ENCODE results near the gene INVS. TPM values are rescaled to one million over a fixed set of nuclear protein-coding genes. Genes with fewer than 3 reads are reported as not detected.
"Not testable (repeated sequence)": the region's sequence is repeated elsewhere in the genome, so short reads cannot be mapped to it uniquely, and the experiment has no call there.

Gene INVS
- polyA plus RNA-seq, 1 of the 3 experiments (the other 2 are of a cell fraction), result 8.1 TPM

- Histone ChIP-seq H3F3A (replicated peaks; ENCODE audit: insufficient read depth) (no peaks in the 10 kb centered on the region), H3K27ac (ENCODE audit: low read depth in 2 of 2, low read length in 1 of 2) (no peak overlapping the region), H3K4me1 (ENCODE audit: control insufficient read depth in 1 of 2, insufficient read depth in 2 of 2, low read depth in 1 of 2, low read length in 1 of 2) (no peaks in the 10 kb centered on the region), H4K20me1 (ENCODE audit: insufficient read depth) (no peaks in the 10 kb centered on the region), H3K79me2 (ENCODE audit: insufficient read depth) (no peaks in the 10 kb centered on the region; the same call in 1 of the 2 replicates), H3K9me3 (no peaks in the 10 kb centered on the region), H2AFZ (ENCODE audit: low read depth) (no peak overlapping the region), H3K4me2 (no peak overlapping the region), H3K27me3 (ENCODE audit: insufficient read depth) (no peaks in the 10 kb centered on the region), H3K9me2 (no peaks in the 10 kb centered on the region), H3K36me3 (replicated peaks in 1 of 2; ENCODE audit: control insufficient read depth in 1 of 2, insufficient read depth in 2 of 2, low read length in 1 of 2) (peaks cover 12 to 38% of the 10 kb centered on the region in 2 experiments), H3K9ac (no peak overlapping the region), H3K4me3 (ENCODE audit: low read depth in 2 of 2, low read length in 1 of 2) (no peak overlapping the region)
- TF ChIP-seq, protein P1, sequence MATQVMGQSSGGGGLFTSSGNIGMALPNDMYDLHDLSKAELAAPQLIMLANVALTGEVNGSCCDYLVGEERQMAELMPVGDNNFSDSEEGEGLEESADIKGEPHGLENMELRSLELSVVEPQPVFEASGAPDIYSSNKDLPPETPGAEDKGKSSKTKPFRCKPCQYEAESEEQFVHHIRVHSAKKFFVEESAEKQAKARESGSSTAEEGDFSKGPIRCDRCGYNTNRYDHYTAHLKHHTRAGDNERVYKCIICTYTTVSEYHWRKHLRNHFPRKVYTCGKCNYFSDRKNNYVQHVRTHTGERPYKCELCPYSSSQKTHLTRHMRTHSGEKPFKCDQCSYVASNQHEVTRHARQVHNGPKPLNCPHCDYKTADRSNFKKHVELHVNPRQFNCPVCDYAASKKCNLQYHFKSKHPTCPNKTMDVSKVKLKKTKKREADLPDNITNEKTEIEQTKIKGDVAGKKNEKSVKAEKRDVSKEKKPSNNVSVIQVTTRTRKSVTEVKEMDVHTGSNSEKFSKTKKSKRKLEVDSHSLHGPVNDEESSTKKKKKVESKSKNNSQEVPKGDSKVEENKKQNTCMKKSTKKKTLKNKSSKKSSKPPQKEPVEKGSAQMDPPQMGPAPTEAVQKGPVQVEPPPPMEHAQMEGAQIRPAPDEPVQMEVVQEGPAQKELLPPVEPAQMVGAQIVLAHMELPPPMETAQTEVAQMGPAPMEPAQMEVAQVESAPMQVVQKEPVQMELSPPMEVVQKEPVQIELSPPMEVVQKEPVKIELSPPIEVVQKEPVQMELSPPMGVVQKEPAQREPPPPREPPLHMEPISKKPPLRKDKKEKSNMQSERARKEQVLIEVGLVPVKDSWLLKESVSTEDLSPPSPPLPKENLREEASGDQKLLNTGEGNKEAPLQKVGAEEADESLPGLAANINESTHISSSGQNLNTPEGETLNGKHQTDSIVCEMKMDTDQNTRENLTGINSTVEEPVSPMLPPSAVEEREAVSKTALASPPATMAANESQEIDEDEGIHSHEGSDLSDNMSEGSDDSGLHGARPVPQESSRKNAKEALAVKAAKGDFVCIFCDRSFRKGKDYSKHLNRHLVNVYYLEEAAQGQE (IDR thresholded peaks at IDR 0.05; ENCODE audit: low read depth, low read length), result no peak
- no peak for TF ChIP-seq JUND (IDR thresholded peaks at IDR 0.05)
- 96% methylated on average over 3 of the region's 3 CpGs for WGBS (ENCODE audit: low lambda C conversion rate)
- ChIA-PET POLR2A (no interaction called here), CTCF (no interaction called here)
- no peak for DNase-seq
Observed at GRCh38 chr9:100134731-100135130, 35.7 kb downstream of the INVS start.

DNA sequence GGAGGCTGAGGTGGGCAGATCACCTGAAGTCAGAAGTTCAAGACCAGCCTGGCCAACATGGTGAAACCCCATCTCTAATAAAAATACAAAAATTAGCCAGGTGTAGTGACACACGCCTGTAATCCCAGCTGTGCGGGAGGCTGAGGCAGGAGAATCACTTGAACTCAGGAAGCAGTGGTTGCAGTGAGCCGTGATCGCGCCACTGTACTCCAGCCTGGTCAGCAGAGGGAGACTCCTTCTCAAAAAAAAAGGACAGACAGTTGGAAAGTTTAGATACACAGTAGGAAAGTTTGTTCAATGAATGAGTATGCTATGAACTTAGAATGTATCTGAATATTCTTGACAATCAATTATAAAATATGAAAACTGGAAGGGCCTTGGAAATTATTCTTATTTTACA, 37.8 kb downstream of the INVS start:
- WGBS (ENCODE audit: low lambda C conversion rate), result 96% methylated on average over 5 of the region's 5 CpGs
- H3K9me3 ChIP-seq; H2AFZ ChIP-seq (ENCODE audit: low read depth); H3K4me3 ChIP-seq (ENCODE audit: low read depth in 2 of 2, low read length in 1 of 2); H4K20me1 ChIP-seq (ENCODE audit: insufficient read depth); H3K27ac ChIP-seq (ENCODE audit: low read depth in 2 of 2, low read length in 1 of 2); H3K4me2 ChIP-seq; H3K9me2 ChIP-seq; DNase-seq; H3K4me1 ChIP-seq (ENCODE audit: control insufficient read depth in 1 of 2, insufficient read depth in 2 of 2, low read depth in 1 of 2, low read length in 1 of 2); H3F3A ChIP-seq (replicated peaks; ENCODE audit: insufficient read depth); H3K9ac ChIP-seq; CTCF ChIA-PET; POLR2A ChIA-PET; H3K27me3 ChIP-seq (ENCODE audit: insufficient read depth); H3K79me2 ChIP-seq (ENCODE audit: insufficient read depth): not testable (repeated sequence)
- TF ChIP-seq RAD21 (IDR thresholded peaks at IDR 0.05; ENCODE audit: low read length) (peak; percentile 37; the same call in 1 of the 2 replicates), SMC3 (IDR thresholded peaks at IDR 0.05; ENCODE audit: low read depth, low read length) (peak; percentile 10; the same call in 1 of the 2 replicates)
- TF ChIP-seq, protein P2, sequence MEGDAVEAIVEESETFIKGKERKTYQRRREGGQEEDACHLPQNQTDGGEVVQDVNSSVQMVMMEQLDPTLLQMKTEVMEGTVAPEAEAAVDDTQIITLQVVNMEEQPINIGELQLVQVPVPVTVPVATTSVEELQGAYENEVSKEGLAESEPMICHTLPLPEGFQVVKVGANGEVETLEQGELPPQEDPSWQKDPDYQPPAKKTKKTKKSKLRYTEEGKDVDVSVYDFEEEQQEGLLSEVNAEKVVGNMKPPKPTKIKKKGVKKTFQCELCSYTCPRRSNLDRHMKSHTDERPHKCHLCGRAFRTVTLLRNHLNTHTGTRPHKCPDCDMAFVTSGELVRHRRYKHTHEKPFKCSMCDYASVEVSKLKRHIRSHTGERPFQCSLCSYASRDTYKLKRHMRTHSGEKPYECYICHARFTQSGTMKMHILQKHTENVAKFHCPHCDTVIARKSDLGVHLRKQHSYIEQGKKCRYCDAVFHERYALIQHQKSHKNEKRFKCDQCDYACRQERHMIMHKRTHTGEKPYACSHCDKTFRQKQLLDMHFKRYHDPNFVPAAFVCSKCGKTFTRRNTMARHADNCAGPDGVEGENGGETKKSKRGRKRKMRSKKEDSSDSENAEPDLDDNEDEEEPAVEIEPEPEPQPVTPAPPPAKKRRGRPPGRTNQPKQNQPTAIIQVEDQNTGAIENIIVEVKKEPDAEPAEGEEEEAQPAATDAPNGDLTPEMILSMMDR (IDR thresholded peaks at IDR 0.05), result peak; percentile 35
- H3K36me3 ChIP-seq (replicated peaks in 1 of 2; ENCODE audit: control insufficient read depth in 1 of 2, insufficient read depth in 2 of 2, low read length in 1 of 2), result peaks cover 7 to 27% of the 10 kb centered on the region in 2 experiments

GRCh38 chr9:100140303-100140702, 41.3 kb downstream of the INVS start:
- H3K4me3 ChIP-seq (ENCODE audit: low read depth in 2 of 2, low read length in 1 of 2); H3K27me3 ChIP-seq (ENCODE audit: insufficient read depth); H3K79me2 ChIP-seq (ENCODE audit: insufficient read depth); H3F3A ChIP-seq (replicated peaks; ENCODE audit: insufficient read depth); H3K9me3 ChIP-seq; H3K27ac ChIP-seq (ENCODE audit: low read depth in 2 of 2, low read length in 1 of 2); H3K9ac ChIP-seq; H3K9me2 ChIP-seq; DNase-seq; H2AFZ ChIP-seq (ENCODE audit: low read depth); H3K4me1 ChIP-seq (ENCODE audit: control insufficient read depth in 1 of 2, insufficient read depth in 2 of 2, low read depth in 1 of 2, low read length in 1 of 2); POLR2A ChIA-PET; CTCF ChIA-PET; H4K20me1 ChIP-seq (ENCODE audit: insufficient read depth); H3K4me2 ChIP-seq: not testable (repeated sequence)
- WGBS (ENCODE audit: low lambda C conversion rate), result 98% methylated on average over 6 of the region's 6 CpGs
- H3K36me3 ChIP-seq (replicated peaks in 1 of 2; ENCODE audit: control insufficient read depth in 1 of 2, insufficient read depth in 2 of 2, low read length in 1 of 2), result peaks cover 0 to 13% of the 10 kb centered on the region in 2 experiments

GRCh38 chr9:100141862-100142261, 42.8 kb downstream of the INVS start:
- H3K4me1 ChIP-seq (ENCODE audit: control insufficient read depth in 1 of 2, insufficient read depth in 2 of 2, low read depth in 1 of 2, low read length in 1 of 2); H3K4me3 ChIP-seq (ENCODE audit: low read depth in 2 of 2, low read length in 1 of 2); H3F3A ChIP-seq (replicated peaks; ENCODE audit: insufficient read depth); H3K9me2 ChIP-seq; H3K4me2 ChIP-seq; H3K9me3 ChIP-seq; H3K27ac ChIP-seq (ENCODE audit: low read depth in 2 of 2, low read length in 1 of 2); H2AFZ ChIP-seq (ENCODE audit: low read depth); DNase-seq; H3K27me3 ChIP-seq (ENCODE audit: insufficient read depth); H3K79me2 ChIP-seq (ENCODE audit: insufficient read depth); H4K20me1 ChIP-seq (ENCODE audit: insufficient read depth); H3K9ac ChIP-seq; CTCF ChIA-PET; POLR2A ChIA-PET: not testable (repeated sequence)
- WGBS (ENCODE audit: low lambda C conversion rate), result 98% methylated on average over 9 of the region's 9 CpGs
- H3K36me3 ChIP-seq (replicated peaks in 1 of 2; ENCODE audit: control insufficient read depth in 1 of 2, insufficient read depth in 2 of 2, low read length in 1 of 2), result peaks cover 0 to 13% of the 10 kb centered on the region in 2 experiments

All from SK-N-SH (cell line).